SKM-1 treated with dmso at 0.1 percent for 144 hours (cell line): ENCODE data around the gene MDFIC.

Source experiments
- DNase-seq: peaks from one replicate; lab custom pipeline; 2025; ENCODE audit not compliant: unreplicated experiment; lab: John Stamatoyannopoulos, UW

The MDFIC gene

DNA sequence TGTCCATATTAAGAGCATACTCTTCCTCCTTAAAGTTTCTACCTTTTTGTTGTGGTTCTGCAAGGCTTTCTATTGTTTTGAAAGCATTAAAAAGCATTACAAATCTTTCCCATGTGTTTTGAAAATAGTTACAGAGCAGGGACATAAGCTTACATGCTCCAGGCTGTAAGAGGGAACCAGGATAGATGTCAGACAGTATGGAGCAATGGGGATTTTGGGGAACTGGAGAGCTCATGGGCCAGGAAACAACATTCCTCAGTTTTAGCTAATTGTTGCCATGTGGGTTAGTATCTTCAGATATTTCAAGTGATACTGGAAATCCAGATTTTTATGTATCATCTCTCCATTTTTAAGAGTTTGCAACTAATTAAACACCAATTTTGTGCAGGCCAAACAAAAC, 3.5 kb downstream of the MDFIC start:
- DNase-seq, result no peak

DNA sequence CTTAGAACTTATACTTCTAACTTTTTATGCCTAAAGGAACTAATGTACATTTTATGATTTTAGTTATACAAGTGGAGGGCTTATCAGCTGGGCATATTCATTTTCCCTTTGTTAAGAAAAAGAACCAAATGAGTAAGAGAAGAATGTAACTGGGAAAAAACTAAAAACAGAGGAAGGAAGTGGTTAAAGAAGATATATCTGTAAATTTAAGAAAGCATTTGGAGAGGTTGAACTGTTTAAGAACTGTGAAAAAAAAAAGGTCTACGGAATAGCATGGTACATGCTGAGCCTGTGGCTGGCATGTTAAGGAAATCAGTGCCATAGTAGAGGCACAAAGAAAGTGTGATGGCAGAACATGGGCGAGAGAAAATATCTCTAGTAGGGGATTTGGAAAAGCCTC, 6.2 kb downstream of the MDFIC start:
- no peak for DNase-seq

DNA sequence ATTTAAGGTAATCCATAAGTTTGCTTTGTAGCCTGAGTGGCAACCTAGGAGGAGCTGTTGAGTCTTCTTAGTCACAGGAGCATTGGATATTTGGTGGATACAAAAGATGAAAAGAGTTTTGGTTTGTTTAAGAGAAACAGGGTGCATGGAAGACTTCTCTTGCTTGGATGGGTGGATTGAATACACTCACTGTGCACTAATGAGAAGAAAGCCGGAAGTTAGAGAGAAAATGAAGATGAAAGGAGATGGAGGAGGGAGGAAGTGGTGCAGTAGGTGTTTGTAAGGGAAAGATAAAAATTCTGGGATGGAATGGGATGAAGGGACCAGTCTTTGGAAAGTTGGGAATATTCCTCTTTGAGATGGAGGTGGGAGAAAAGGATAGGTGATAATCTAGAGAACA, 7.7 kb downstream of the MDFIC start:
- no peak for DNase-seq

DNA sequence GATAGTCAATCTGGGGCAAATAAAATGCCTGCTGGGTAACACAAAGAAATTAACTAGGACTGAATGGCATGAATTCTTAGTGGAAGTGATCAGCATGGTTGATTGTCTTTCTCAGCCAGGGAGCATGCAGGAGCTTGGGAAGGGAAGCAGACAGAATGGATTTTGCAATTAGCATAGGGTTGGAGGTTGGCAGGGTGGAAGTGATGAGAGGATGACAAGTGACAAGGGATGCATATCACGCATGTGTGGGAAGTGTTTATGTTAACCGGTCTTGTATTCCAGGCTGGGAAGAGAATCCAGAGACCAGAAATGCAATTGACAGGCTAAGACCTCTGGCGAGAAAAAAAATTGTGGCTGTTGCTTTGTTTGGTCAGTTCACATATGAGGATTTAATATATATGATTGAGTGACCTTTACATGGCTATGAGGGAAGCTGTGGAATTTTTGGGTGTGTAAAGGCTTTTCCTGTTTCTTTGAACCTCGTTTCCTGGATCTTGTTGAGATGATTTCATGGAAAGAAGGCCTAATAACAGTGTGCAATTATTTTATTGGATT, 8.3 kb downstream of the MDFIC start:
- no peak for DNase-seq

DNA sequence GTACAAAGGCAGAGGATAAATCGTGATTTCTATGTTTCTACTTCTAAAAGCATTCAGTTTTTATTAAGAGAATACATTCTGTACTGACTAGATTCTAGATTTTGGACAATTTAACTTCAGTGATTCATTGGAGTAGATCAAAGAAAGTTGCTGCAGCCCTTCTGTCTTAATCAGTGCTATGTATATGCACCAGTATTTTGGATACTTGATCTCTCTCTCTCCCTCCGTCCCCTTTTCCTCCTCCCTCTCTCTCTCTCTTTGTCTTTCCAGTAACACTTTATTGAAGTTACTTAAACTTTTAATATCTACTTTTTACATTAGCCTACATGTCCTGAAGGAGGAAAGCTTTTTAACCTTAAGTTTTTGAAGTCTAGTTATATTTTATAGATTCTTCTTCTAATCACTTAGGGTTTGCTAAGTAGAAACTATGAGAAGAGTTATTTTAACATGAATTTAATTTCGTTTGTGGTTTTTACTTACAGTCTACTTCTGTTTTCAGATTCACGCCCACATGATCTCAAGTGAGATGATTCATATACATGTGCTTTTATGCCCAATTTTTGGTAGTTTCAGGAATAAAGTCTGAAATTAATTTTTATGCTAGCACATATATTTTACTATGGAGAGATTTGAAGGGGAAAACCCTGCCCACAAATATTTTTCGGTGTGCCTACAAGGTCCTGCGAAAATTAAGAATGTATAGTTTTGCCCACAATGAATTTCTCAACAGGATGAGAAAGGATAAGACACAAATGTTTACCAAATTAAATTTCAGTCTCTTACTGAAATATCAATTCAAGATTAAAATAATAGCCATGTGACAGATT, 9.1 kb downstream of the MDFIC start:
- no peak for DNase-seq

DNA sequence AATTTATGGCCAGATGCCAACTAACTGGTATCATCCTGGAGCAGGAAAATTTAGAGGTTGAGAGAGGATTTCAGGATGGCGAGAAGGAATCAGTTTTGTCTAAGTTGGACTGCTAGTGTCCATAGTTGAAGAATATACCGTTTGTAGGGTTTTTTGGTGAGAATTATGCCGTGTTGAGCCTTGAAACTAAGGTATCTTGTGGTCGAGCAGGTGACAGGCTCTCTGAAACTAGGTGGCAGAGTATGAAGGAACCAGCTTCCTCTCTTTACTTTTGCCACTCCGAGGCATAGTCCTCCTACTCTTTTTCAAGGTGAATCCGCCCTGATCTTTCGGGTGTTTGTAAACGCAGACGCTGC, 9.7 kb downstream of the MDFIC start:
- DNase-seq, result no peak

DNA sequence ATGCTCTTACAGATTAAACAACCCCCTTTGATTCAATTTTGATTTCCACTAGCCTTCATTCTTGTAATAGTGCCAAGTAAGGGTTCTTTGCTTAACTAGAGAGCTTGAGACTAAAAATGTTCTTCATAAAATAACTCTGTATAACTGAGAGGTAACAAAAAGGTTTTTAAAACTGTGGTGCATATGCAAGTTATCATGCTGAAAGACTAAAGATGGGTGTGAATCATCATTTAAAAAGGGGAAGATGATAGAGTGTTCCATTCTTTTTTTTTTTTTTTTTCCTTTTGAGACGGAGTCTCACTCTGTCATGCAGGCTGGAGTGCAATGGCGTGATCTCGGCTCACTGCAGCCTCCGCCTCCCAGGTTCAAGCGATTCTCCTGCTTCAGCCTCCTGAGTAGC, 11.1 kb downstream of the MDFIC start:
- no peak for DNase-seq

DNA sequence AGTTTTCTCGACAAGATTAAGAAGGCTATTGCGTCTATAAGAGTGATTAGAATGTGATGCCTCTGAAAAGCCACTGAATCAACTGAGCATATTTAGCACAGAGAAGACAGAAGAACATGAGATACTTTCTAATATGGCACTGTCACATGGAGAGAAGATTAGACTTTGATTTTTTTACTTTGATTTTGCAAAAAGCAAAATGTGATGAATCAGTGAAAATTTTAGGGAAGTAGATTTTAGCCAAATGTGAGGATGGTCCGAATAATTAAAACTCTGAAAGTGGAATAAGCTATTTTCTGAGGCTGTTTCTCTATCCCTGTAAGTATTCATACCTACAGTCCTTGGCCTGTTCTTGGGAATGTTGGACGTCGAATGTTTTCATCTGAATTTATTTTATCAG, 11.8 kb downstream of the MDFIC start:
- no peak for DNase-seq

DNA sequence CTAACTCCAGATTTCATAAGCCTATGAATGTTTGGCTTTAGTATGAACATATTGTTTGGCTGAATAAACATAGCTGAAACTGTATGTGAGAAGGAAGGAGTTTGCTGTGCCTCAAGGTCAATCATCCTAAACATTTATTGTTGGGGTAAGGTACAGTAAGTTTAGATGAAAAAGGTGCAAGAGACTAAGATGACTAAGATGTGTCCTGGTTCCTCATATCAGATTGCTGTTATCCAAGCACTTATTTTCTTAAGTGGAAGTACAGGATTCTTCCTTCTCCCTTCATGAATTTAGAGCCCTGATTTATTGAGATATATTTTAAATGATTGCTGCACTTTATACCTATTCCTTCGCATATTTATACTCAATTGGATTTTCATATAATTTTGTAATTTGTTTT, 12.2 kb downstream of the MDFIC start:
- no peak for DNase-seq

DNA sequence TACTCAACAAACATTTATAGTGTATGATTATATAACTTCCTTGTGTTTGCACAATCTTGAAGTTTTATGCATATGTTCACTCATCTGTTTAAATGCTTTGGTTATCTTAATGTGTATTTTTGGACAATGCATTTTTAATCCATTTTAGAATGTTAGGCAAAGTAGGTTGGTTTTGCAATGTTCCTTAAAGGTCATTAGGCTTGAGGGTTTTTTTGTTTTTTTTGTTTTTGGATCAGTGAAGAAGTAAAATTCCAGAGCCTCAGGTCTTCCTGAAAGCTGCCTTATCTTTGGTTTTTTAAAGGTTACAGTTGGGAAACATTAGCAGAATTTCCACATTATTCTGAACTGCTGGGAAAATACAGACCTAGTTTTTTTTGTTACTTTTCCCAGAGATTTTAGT, 12.8 kb downstream of the MDFIC start:
- no peak for DNase-seq

DNA sequence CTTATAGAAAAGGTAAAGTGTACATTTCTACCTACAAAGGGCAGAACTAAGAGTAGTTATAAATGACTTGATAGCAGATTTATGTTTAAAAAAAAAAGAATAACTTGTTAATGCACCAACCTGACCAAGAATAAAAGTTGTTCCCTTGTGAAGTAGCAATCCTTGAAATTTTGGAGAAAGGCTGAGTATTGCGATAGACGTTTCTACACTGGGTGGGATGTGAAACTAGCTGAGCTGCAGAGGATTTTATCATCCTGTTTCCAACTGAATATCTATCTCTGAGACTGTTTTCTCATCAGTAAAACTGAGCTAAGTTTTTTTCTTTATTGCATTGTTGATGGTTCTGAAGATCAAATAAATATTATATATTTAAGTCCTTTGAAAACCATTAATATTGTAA, 14.6 kb downstream of the MDFIC start:
- DNase-seq, result no peak

DNA sequence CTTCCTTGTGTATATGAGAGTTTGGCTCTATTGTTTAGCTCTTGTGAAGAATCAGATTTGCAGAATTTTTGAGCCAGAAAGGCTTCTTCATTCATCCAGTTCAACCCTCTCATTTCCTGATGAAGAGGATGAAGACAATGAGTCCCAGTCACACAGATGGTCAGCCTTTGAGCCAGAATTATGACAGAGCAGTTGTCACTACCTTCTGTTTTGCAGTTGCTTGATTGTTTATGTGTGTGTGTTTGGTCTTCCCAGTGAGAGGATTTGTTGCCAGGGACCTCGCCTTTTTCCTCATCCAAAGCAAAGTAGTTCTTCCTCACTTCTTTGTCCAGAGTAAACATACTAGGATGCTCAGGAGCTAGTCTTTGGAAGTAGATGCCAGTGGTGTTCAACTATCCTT, 15.6 kb downstream of the MDFIC start:
- DNase-seq, result no peak

DNA sequence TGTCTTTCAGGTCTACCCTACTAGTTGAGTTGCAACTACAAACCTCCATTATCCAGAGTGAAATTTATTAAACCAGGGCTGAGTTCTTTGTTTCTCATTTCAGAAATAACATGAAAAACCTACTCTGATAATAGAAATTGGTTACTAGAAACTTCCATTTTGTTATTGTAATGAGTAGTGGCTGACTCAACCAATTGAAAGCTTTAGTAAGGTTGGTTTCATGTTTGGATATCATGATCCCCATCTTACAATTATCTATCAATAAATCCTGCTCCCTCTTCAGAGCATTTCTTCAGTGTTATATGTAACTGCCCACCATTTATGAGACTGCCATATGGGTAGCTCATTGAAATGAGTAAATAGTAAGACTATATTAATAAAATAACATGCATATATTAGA, 16.9 kb downstream of the MDFIC start:
- DNase-seq, result no peak

DNA sequence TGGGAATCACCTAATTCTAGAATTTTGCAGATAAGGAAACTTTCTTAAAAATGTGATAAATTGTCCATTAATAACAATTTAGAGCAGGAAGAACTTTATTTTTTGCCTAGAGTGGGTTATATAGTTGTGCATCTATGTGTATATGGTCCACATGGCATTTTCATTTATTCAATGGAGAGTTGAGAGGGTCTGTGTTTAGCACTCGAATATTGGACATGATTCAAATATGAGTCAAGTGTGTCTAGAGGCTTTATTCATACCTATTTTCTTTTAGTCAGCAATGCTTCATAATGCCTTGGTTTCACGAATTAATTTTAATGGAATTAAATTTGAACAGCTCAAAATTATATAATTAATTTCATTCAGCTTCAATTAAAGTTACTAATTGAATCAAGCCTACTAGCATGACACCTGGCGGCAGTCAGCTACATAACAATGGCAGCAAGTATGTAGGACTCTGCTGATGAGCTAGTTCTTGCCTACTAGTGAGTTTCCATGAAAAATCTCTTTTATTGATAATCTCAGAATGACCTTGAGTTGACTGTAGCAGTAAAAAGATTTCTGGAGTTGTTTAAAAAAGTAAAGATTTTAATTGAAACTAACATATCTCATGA, 17.7 kb downstream of the MDFIC start:
- DNase-seq, result no peak

DNA sequence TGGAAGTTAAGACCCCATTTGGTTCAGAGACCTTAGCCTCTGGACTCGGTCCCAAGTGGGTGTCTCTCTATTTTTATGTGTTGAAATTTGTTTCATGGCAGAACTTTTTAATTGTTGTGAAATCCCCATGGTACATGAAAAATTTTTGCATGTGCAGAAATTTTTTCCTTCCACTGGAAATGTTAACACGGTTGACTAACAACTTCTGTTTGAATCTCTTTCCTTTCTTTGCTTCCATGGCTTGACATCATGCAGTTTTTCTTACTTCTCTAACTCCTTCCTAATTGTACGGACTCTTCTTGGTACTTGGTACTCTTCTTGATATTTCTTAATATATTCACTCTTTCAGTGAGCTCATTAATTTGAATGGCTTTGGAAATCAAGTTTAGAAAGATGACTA, 18.3 kb downstream of the MDFIC start:
- no peak for DNase-seq

DNA sequence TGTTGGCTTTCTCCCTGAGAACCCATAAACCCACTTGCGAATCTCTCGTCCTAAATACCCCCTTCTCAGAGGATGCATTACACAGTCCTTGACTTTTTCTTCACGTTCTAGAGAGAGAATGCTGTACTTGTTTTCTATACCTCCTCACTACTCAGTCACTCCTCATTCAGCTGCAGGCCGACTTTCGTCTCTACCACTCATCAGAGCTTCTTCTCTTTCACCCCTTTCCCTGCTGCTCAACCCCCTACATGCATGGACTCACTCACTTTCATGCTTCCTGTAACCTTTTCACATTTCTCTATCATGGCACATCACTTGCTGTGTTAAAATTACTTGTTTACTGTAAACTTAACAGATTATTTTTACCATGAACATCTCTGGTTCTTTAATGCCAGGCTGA, 19.8 kb downstream of the MDFIC start:
- no peak for DNase-seq

DNA sequence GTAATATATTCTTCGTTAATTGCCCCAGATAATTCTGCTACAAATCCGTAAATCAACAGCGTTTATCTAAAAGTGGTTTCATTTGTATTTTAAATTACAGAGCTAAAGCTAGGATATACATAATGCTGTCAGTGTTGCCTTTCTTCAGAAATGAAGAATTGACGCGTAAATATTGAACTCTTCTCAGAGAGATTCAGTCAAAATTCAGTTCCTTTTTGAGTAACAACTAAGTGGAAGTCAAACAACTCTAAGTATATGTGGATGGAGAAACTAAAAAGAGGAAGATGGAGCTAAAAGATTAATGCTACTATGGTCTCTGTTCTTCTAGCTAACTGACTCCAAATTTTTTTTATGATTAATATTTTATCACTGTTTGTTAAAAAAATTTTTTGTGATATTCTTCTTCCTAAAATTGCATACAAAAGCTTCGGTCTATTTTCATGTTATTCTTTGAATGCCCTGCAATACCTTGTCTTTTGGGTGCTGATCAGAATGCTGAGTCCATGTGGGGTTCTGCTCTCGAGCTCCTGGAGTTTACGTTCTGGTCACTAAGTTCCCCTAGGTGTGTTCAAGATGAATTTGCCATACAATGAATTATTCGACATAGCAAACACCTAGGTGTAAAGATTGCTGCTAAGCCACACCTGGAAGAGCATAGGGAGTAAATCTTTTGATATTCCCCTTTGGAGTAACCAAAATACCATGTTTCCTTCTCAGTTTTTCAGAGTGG, 20.7 kb downstream of the MDFIC start:
- peak; percentile 25 for DNase-seq

DNA sequence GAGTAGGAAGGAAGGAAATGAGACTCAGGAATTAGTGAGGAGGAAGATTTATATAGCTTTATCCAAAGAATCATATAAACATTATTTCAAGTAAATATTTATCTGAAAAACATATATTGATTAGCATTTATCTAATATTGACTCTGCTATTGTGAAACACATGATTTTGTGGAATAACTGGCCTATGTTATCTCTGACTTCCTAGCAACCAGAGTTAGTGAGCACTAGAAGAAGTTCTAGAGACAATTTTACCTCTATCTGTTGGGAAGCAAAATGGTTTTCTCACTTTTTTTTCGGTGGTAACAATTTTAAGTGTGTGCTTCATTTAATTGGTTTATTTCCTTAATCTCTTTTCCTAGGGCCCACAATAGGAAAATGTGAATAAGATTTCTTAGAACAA, 21.6 kb downstream of the MDFIC start:
- no peak for DNase-seq

DNA sequence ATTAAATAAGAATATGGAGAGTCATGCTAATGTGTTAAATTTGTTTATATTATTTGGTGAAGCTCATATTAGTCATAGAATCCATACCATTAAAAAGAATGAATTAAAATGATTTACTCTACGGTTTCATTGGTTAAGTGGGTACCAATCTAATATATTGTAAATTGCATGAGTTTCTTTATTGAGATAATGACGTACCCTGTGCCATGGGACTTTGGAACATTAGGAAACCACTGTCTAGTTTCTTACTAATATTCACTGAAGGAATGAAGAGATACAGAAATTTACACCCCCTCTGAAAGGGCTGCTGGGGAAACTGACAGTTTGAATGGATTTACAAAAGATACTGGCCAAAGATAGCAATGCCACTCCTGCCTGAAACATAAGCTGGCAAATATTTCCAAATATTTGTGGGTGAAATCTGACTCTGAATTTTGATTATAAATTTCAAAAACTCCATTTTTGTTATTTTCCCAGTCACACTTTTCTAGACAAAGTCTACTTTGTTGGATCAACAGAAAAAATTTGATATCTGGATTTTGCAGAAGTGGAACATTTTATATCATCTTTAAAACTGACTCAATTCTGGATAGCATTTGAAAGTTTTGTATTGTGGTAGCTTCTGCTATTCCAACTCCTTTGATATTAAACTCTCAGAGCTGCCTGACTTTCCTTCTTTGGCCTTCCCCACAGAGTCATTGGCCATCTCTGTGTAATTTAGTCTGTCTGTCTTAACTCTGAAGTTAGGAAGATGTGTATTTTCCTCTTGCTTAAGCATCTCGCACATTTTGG, 22.3 kb downstream of the MDFIC start:
- no peak for DNase-seq

DNA sequence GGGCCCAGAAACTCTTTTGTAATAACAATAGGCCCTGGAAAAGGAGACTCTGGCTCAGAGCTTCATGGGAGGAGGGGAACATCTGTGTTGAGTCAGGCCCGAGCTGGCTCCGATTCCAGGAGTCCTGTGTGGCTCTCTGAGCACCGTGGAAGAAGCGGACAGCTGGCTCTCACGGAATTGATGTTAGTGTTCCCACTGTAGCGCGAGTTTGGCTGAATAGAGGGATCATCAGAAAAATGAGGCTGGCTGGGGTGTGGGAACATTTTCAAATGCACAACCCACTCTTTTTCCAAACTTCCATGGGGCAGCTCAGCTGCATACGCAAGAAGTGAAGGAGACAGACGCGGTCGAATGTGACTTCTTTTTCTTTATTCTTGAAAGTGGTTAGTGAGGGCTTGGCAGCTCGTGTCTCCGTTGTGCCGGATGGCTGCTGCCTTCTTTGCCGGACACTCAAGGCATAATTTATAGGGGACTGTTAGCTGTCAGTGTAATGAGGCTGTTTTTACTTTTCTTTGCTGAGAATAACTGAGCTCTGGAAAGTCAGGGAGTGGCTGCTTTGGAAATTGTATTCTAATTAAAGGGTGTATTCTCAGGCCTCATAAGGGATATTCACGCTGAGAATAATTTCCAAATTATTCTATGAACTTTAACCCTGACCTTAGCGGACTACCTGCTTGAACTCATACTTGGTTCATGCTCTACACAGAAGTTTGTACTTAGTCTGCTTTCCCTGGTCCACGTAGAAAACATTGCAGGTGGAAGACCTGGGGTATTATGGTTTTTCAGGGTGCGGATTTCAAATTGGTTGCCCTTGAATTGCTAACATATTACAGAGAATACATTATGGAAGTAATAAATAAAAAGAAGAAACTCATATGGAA, 23.1 kb downstream of the MDFIC start:
- DNase-seq, result no peak
